HCT116 (cell line): ENCODE data around the gene KRT2. TPM values are rescaled to one million over a fixed set of nuclear protein-coding genes. Genes with fewer than 3 reads are reported as not detected.

Source experiments
- ATAC-seq: fragments of 200-7000 bp; cut with Tn5 transposase; 2 replicates; pipeline ENCODE4 v1.9.1; 2020; ENCODE audit warnings: mild to moderate bottlenecking, moderate library complexity
- BruUV-seq: library from RNA; stranded (reverse); fragments of 400-500 nt; replicated peaks from 2 replicates; lab custom pipeline; 2021; lab: Mats Ljungman, UMichigan
- CTCF ChIA-PET: fragments of 300-600 bp; sonication (Branson Sonifier 250); formaldehyde crosslinking; loops from one replicate; lab custom pipeline; 2021; ENCODE audit warnings: antibody characterized with exemption; lab: Charles Lee
- POLR2A ChIA-PET: fragments of 300-600, 350-600 bp; sonication (Branson Sonifier 250); formaldehyde crosslinking; loops from one replicate; lab custom pipeline; 2021; ENCODE audit warnings: antibody characterized with exemption; lab: Charles Lee
- RAD21 ChIA-PET, 2 experiments: fragments of 300-600 bp; sonication (Branson Sonifier 250); formaldehyde crosslinking; loops; one replicate each; lab custom pipeline; 2023; ENCODE audit warnings: low total read pairs in 2 of 2; ENCODE audit not compliant: uncharacterized antibody in 2 of 2, unreplicated experiment in 2 of 2, low non-redundant PET in 1 of 2; lab: Charles Lee
- DNase-seq: peaks from one replicate; pipeline ENCODE4 v3.0.0-alpha.2; 2010; ENCODE audit warnings: low read depth, low spot score
- H2AFZ ChIP-seq: fragments of 200-600 bp; shearing (Covaris generic), sonication (generic); 2 replicates; pipeline ENCODE4 v1.6.1; 2017; ENCODE audit warnings: low read depth, mixed run types, mixed read lengths, antibody characterized with exemption, low read length; ENCODE audit not compliant: poor library complexity, severe bottlenecking
- H3K27ac ChIP-seq: 2 replicates; pipeline ENCODE4 v1.5.1; 2012; ENCODE audit warnings: low read depth, low read length
- H3K27me3 ChIP-seq: fragments of 200-600 bp; sonication (generic); 2 replicates; pipeline ENCODE4 v1.6.1; 2016; ENCODE audit warnings: mixed run types, low read length, mixed read lengths; ENCODE audit not compliant: insufficient read depth
- H3K36me3 ChIP-seq, 2 experiments: fragments of 200-500 bp in 1 of 2; fragments of 200-600 bp in 1 of 2; sonication (Bioruptor generic) in 1 of 2; sonication (generic) in 1 of 2; 2 replicates each; pipeline versions ENCODE4 v1.5.1 to v1.6.1; 2014 to 2016; ENCODE audit warnings: low read length in 2 of 2, inconsistent platforms in 1 of 2, mixed read lengths in 1 of 2, mixed run types in 1 of 2; ENCODE audit not compliant: insufficient read depth in 2 of 2, control insufficient read depth in 1 of 2
- H3K4me1 ChIP-seq, 2 experiments: fragments of 200-600 bp in 1 of 2; sonication (generic) in 1 of 2; 2 replicates each; pipeline versions ENCODE4 v1.5.1 to v1.6.1; 2012 to 2017; ENCODE audit warnings: low read length in 2 of 2, inconsistent platforms in 1 of 2, mild to moderate bottlenecking in 1 of 2, mixed read lengths in 1 of 2, mixed run types in 1 of 2, moderate library complexity in 1 of 2; ENCODE audit not compliant: insufficient read depth in 2 of 2, control insufficient read depth in 1 of 2
- H3K4me2 ChIP-seq: fragments of 200-600 bp; sonication (generic); 2 replicates; pipeline ENCODE4 v1.6.1; 2017; ENCODE audit warnings: mixed run types, low read length, mixed read lengths
- H3K4me3 ChIP-seq, 2 experiments: fragments of 200-600 bp in 1 of 2; sonication (generic) in 1 of 2; replicated peaks in 1 of 2; 2 replicates each; pipeline ENCODE4 v1.5.1; 2011 to 2016; ENCODE audit warnings: low read length in 2 of 2, control low read depth in 1 of 2, low read depth in 1 of 2, mild to moderate bottlenecking in 1 of 2, mixed read lengths in 1 of 2, mixed run types in 1 of 2
- H3K79me2 ChIP-seq: fragments of 200-600 bp; sonication (generic); 2 replicates; pipeline ENCODE4 v1.6.1; 2017; ENCODE audit warnings: mild to moderate bottlenecking, mixed run types, low read length, moderate library complexity, mixed read lengths; ENCODE audit not compliant: insufficient read depth
- H3K9ac ChIP-seq: fragments of 200-600 bp; sonication (generic); 2 replicates; pipeline ENCODE4 v1.6.1; 2016; ENCODE audit warnings: low read length, mixed read lengths
- H3K9me2 ChIP-seq: fragments of 200-600 bp; sonication (generic), shearing (Covaris generic); 2 replicates; pipeline ENCODE4 v1.6.1; 2017; ENCODE audit warnings: mixed run types, mild to moderate bottlenecking, moderate library complexity; ENCODE audit not compliant: insufficient read depth
- H3K9me3 ChIP-seq, 2 experiments: fragments of 200-500 bp in 1 of 2; fragments of 200-600 bp in 1 of 2; sonication (Bioruptor generic) in 1 of 2; sonication (generic) in 1 of 2; 2 replicates each; pipeline ENCODE4 v1.6.1; 2014 to 2017; ENCODE audit warnings: low read length in 2 of 2, mixed read lengths in 2 of 2, inconsistent platforms in 1 of 2, low read depth in 1 of 2, mild to moderate bottlenecking in 1 of 2, mixed run types in 1 of 2, moderate library complexity in 1 of 2; ENCODE audit not compliant: control insufficient read depth in 1 of 2, insufficient read depth in 1 of 2
- H4K20me1 ChIP-seq: fragments of 200-600 bp; sonication (generic), shearing (Covaris generic); 2 replicates; pipeline ENCODE4 v1.6.1; 2017; ENCODE audit warnings: mixed run types, mild to moderate bottlenecking, moderate library complexity; ENCODE audit not compliant: insufficient read depth
- ATF3 ChIP-seq: IDR thresholded peaks from 2 replicates; pipeline ENCODE4 v1.6.1; 2012
- CEBPB ChIP-seq: IDR thresholded peaks from 2 replicates; pipeline ENCODE4 v1.6.1; 2012; ENCODE audit warnings: low read depth
- CTCF ChIP-seq, 3 experiments: fragments of 200-600 bp in 1 of 3; sonication (generic) in 1 of 3; IDR thresholded peaks in 2 of 3; conservative IDR thresholded peaks in 1 of 3; 2 replicates each; pipeline ENCODE4 v1.5.1; 2012 to 2017; ENCODE audit warnings: low read depth in 2 of 3, low read length in 2 of 3, antibody characterized with exemption in 1 of 3, borderline replicate concordance in 1 of 3, control low read depth in 1 of 3, mild to moderate bottlenecking in 1 of 3, mixed read lengths in 1 of 3, mixed run types in 1 of 3, moderate library complexity in 1 of 3; ENCODE audit not compliant: insufficient read depth in 1 of 3
- ELF1 ChIP-seq: IDR thresholded peaks from 2 replicates; pipeline ENCODE4 v1.6.1; 2012; ENCODE audit warnings: low read depth, borderline replicate concordance
- JUND ChIP-seq: IDR thresholded peaks from 2 replicates; pipeline ENCODE4 v1.6.1; 2012
- MAX ChIP-seq: IDR thresholded peaks from 2 replicates; pipeline ENCODE4 v1.6.1; 2012
- POLR2AphosphoS5 ChIP-seq: IDR thresholded peaks from 2 replicates; pipeline ENCODE4 v1.6.1; 2011; ENCODE audit warnings: mild to moderate bottlenecking, low read depth, low read length, moderate library complexity
- RAD21 ChIP-seq: IDR thresholded peaks from 2 replicates; pipeline ENCODE4 v1.6.1; 2012; ENCODE audit warnings: low read depth, mild to moderate bottlenecking
- REST ChIP-seq: IDR thresholded peaks from 2 replicates; pipeline ENCODE4 v1.6.1; 2012; ENCODE audit warnings: low read depth
- TCF7L2 ChIP-seq: IDR thresholded peaks from 2 replicates; pipeline ENCODE4 v1.7.0; 2011; ENCODE audit warnings: borderline replicate concordance, inconsistent platforms; ENCODE audit not compliant: insufficient read depth, insufficient read length; ENCODE audit errors: extremely low read depth
- YY1 ChIP-seq: IDR thresholded peaks from 2 replicates; pipeline ENCODE4 v1.6.1; 2011; ENCODE audit warnings: low read length, low read depth, moderate library complexity, mild to moderate bottlenecking; ENCODE audit not compliant: insufficient replicate concordance; ENCODE audit errors: extremely low read depth
- ZBTB33 ChIP-seq: IDR thresholded peaks from 2 replicates; pipeline ENCODE4 v1.6.1; 2011; ENCODE audit warnings: mild to moderate bottlenecking, low read length, moderate library complexity; ENCODE audit not compliant: insufficient replicate concordance; ENCODE audit errors: extremely low read depth
- intact Hi-C: fragments of 100-400 bp; cut with micrococcal nuclease; formaldehyde crosslinking; loops from 2 replicates; pipeline ENCODE4 v1.10.0; 2022
- total RNA-seq: library from RNA; stranded (reverse); gene quantifications from one replicate; pipeline ENCODE4 v1.2.1, GENCODE V29; 2021; ENCODE audit not compliant: unreplicated experiment

The KRT2 gene
- total RNA-seq, 1 experiment from 2014 or later: not detected

- no peaks in the 10 kb centered on the region for H3K9me2 ChIP-seq
- H3K4me2 ChIP-seq: no peak overlapping the region
- H3K79me2 ChIP-seq: no peaks in the 10 kb centered on the region
- RAD21 ChIA-PET: no interaction called here
- H3K36me3 ChIP-seq: no peaks in the 10 kb centered on the region
- no peak overlapping the region for H3K9ac ChIP-seq
- no peak overlapping the region for H2AFZ ChIP-seq
- DNase-seq (no peak), ATAC-seq (no peak)
- intact Hi-C loops: no loop called here
- BruUV-seq: no TSS peak
- H3K27ac ChIP-seq: no peak overlapping the region
- H3K27me3 ChIP-seq: peaks cover 34% of the 10 kb centered on the region
- CTCF ChIA-PET: no interaction called here
- no peak overlapping the region for H3K4me3 ChIP-seq
- TF ChIP-seq JUND (no peak), POLR2AphosphoS5 (no peak), ATF3 (no peak), YY1 (no peak)
- H3K9me3 ChIP-seq: no peaks in the 10 kb centered on the region
- H3K4me1 ChIP-seq: peaks cover 0 to 10% of the 10 kb centered on the region in 2 experiments; a peak in 2 of 4 replicates
- POLR2A ChIA-PET: no interaction called here
- no peaks in the 10 kb centered on the region for H4K20me1 ChIP-seq
Measured at GRCh38 chr12:52677126-52677525, 25.1 kb upstream of the KRT2 start.

GRCh38 chr12:52676163-52676562 lies 24.2 kb upstream of the KRT2 start:
- no peak overlapping the region for H3K27ac ChIP-seq
- BruUV-seq: no TSS peak
- ATAC-seq (no peak), DNase-seq (no peak)
- peaks cover 34% of the 10 kb centered on the region for H3K27me3 ChIP-seq
- H3K36me3 ChIP-seq: no peaks in the 10 kb centered on the region
- no peaks in the 10 kb centered on the region for H4K20me1 ChIP-seq
- no peaks in the 10 kb centered on the region for H3K79me2 ChIP-seq
- CTCF ChIA-PET: no interaction called here
- no peak overlapping the region for H2AFZ ChIP-seq
- H3K9me3 ChIP-seq: no peaks in the 10 kb centered on the region
- H3K9me2 ChIP-seq: no peaks in the 10 kb centered on the region
- no peak overlapping the region for H3K9ac ChIP-seq
- RAD21 ChIA-PET: no interaction called here
- intact Hi-C loops: no loop called here
- H3K4me2 ChIP-seq: no peak overlapping the region
- no peak overlapping the region for H3K4me3 ChIP-seq
- H3K4me1 ChIP-seq: peaks cover 0 to 19% of the 10 kb centered on the region in 2 experiments; a peak in 2 of 4 replicates
- POLR2A ChIA-PET: no interaction called here
- TF ChIP-seq TCF7L2 (no peak), ZBTB33 (no peak), MAX (no peak), CEBPB (no peak), CTCF (IDR thresholded peaks at IDR 0.05 in 2 of 3, conservative IDR thresholded peaks at IDR 0.05 in 1 of 3; ENCODE audit: borderline replicate concordance in 1 of 3, insufficient read depth in 1 of 3, low read depth in 2 of 3, low read length in 2 of 3) (no peak), ELF1 (no peak), RAD21 (no peak), REST (no peak)
